Measurements from ENCODE around the gene FAM229A. TPM values are rescaled to one million over a fixed set of nuclear protein-coding genes. Genes with fewer than 3 reads are reported as not detected.

Gene FAM229A
- total and polyA plus RNA-seq, 2 of the 8 experiments (the other 6 are each of a cell fraction or from before 2014, with no cell fraction given): 4.1 to 4.2 TPM

- Histone ChIP-seq H3K23me2 (ENCODE audit: low read depth, low read length) (peaks cover 6% of the 10 kb centered on the region; the same call in 1 of the 2 replicates), H4K20me1 (replicated peaks in 1 of 2; ENCODE audit: control insufficient read depth in 1 of 2, insufficient read depth in 2 of 2, low read length in 2 of 2) (peaks cover 0 to 2% of the 10 kb centered on the region in 2 experiments), H3K4me1 (replicated peaks in 1 of 4; ENCODE audit: control insufficient read depth in 3 of 4, insufficient read depth in 4 of 4, low read length in 3 of 4) (peaks cover 0 to 9% (median 3%) of the 10 kb centered on the region in 4 experiments; a peak in 5 of 7 replicates), H4K5ac (ENCODE audit: insufficient read length, low read depth, low read length) (no peak overlapping the region), H3K4me2 (ENCODE audit: insufficient read depth in 1 of 2, low read depth in 2 of 2, low read length in 2 of 2) (no peak overlapping the region), H2BK20ac (ENCODE audit: low read length) (no peak overlapping the region), H3K79me2 (ENCODE audit: control insufficient read depth in 1 of 2, insufficient read depth in 2 of 2, low read length in 2 of 2) (no peaks in the 10 kb centered on the region), H2BK120ac (replicated peaks; ENCODE audit: low read depth, low read length) (no peak overlapping the region), H2BK12ac (ENCODE audit: low read depth, low read length) (no peak overlapping the region), H3K4me3 (ENCODE audit: extremely low read depth in 1 of 4, insufficient read depth in 2 of 4, low read depth in 3 of 4, low read length in 4 of 4) (no peak overlapping the region), H4K8ac (ENCODE audit: extremely low read depth, insufficient read depth, low read length) (no peak overlapping the region), H3K56ac (replicated peaks; ENCODE audit: insufficient read length, low read depth, low read length) (no peak overlapping the region), H4K91ac (replicated peaks; ENCODE audit: insufficient read length, low read length) (no peak overlapping the region), H3K18ac (ENCODE audit: extremely low read depth, low read length) (no peak overlapping the region), H2BK15ac (ENCODE audit: low read length) (no peak overlapping the region), H3K27me3 (replicated peaks in 1 of 4; ENCODE audit: control insufficient read depth in 3 of 4, extremely low read depth in 1 of 4, insufficient read depth in 3 of 4, low read length in 3 of 4) (peaks cover 2 to 19% (median 14%) of the 10 kb centered on the region in 4 experiments), H3K9me3 (ENCODE audit: insufficient read depth in 2 of 2, low read depth in 1 of 2, low read length in 1 of 2) (peaks cover 6 to 12% of the 10 kb centered on the region in 2 experiments), H3K9ac (replicated peaks in 1 of 4; ENCODE audit: extremely low read depth in 1 of 4, low read depth in 3 of 4, low read length in 3 of 4) (no peak overlapping the region), H3K14ac (ENCODE audit: insufficient read length) (no peak overlapping the region), H3K27ac (ENCODE audit: low read depth, low read length) (no peak overlapping the region), H3K36me3 (ENCODE audit: control insufficient read depth in 2 of 4, insufficient read depth in 4 of 4, low read length in 3 of 4) (no peaks in the 10 kb centered on the region), H2AFZ (ENCODE audit: low read length) (no peak overlapping the region), H3K4ac (replicated peaks; ENCODE audit: insufficient read length, low read depth, low read length) (no peak overlapping the region), H2BK5ac (ENCODE audit: low read depth, low read length) (no peak overlapping the region), H3K23ac (ENCODE audit: insufficient read length) (no peak overlapping the region), H2AK5ac (ENCODE audit: low read depth, low read length) (no peak overlapping the region), H3K79me1 (ENCODE audit: low read depth, low read length) (no peaks in the 10 kb centered on the region)
- CTCF ChIA-PET (ENCODE audit: partially characterized antibody): interaction anchor here (1.4 to 1.6 kb wide), 2 partner anchors 138 to 153 kb away, joined by 3 to 5 read pairs; no protein-coding TSS in a partner anchor
- TF ChIP-seq POU5F1 (IDR thresholded peaks at IDR 0.05; ENCODE audit: low read depth, low read length) (no peak), TBP (IDR thresholded peaks at IDR 0.05; ENCODE audit: low read depth, low read length) (no peak), RXRA (IDR thresholded peaks at IDR 0.05; ENCODE audit: insufficient read depth, low read depth, low read length) (no peak), GTF2F1 (IDR thresholded peaks at IDR 0.05; ENCODE audit: borderline replicate concordance, low read depth, low read length) (no peak), KDM4A (IDR thresholded peaks at IDR 0.05; ENCODE audit: low read depth, low read length, severe bottlenecking) (no peak)
- no peak for DNase-seq (ENCODE audit: low read depth in 1 of 2, low spot score in 2 of 2)
- FAIRE-seq: no peak
- 69% methylated on average over 2 of the region's 2 CpGs; no CpG with 5 or more reads in 1 of the 2 experiments for WGBS, 2 experiments (ENCODE audit: extremely low coverage in 1 of 2, insufficient coverage in 1 of 2, insufficient read length in 1 of 2, insufficient replicate concordance in 2 of 2, low coverage in 1 of 2, low lambda C conversion rate in 2 of 2, missing lambda C conversion rate in 1 of 2)
- POLR2A ChIA-PET (ENCODE audit: partially characterized antibody): interaction anchor here (0.6 to 17.1 kb wide), 8 partner anchors 11 to 131 kb away, joined by 3 to 321 read pairs (median 5); partner anchors contain the start of gene MARCKSL1
Observed at GRCh38 chr1:32353886-32354570, 8.3 kb downstream of the FAM229A start.
